H1 (cell line): Measurements from ENCODE around the gene OSGEP. TPM values are rescaled to one million over a fixed set of nuclear protein-coding genes. Genes with fewer than 3 reads are reported as not detected.

Experiments used
- CTCF ChIA-PET: fragments of 300-600 bp; sonication (Branson Sonifier 250); formaldehyde crosslinking; loops from one replicate; lab custom pipeline; 2021; ENCODE audit not compliant: partially characterized antibody; lab: Charles Lee
- POLR2A ChIA-PET: fragments of 300-600 bp; sonication (Branson Sonifier 250); formaldehyde crosslinking; loops from one replicate; lab custom pipeline; 2021; ENCODE audit warnings: inconsistent platforms; ENCODE audit not compliant: partially characterized antibody; lab: Charles Lee
- DNase-seq, 2 experiments: peaks; one replicate each; pipeline versions ENCODE4 v3.0.0 to v3.0.0-alpha.2; 2010 to 2022; ENCODE audit warnings: low spot score in 2 of 2, low read depth in 1 of 2, mixed read lengths in 1 of 2
- FAIRE-seq: peaks from 2 replicates; lab custom pipeline; 2011; peaks lifted over from hg19 to GRCh38; lab: Jason Lieb, UNC
- H2AFZ ChIP-seq: 2 replicates; pipeline ENCODE4 v1.8.1; 2012; ENCODE audit warnings: low read length, inconsistent platforms
- H2AK5ac ChIP-seq: 2 replicates; pipeline ENCODE4 v1.6.1; 2013; ENCODE audit warnings: low read depth, low read length
- H2BK120ac ChIP-seq: replicated peaks from 2 replicates; pipeline ENCODE3; 2013; ENCODE audit warnings: low read depth, low read length, inconsistent platforms
- H2BK12ac ChIP-seq: 2 replicates; pipeline ENCODE4 v1.6.1; 2013; ENCODE audit warnings: low read depth, low read length
- H2BK15ac ChIP-seq: 2 replicates; pipeline ENCODE4 v1.6.1; 2013; ENCODE audit warnings: low read length
- H2BK20ac ChIP-seq: 2 replicates; pipeline ENCODE4 v1.6.1; 2013; ENCODE audit warnings: low read length
- H2BK5ac ChIP-seq: 2 replicates; pipeline ENCODE4 v1.6.1; 2013; ENCODE audit warnings: low read depth, low read length
- H3K14ac ChIP-seq: 2 replicates; pipeline ENCODE4 v1.6.1; 2013; ENCODE audit warnings: inconsistent platforms; ENCODE audit not compliant: insufficient read length
- H3K18ac ChIP-seq: 2 replicates; pipeline ENCODE4 v1.6.1; 2013; ENCODE audit warnings: low read length; ENCODE audit errors: extremely low read depth
- H3K23ac ChIP-seq: 2 replicates; pipeline ENCODE4 v1.6.1; 2013; ENCODE audit warnings: inconsistent platforms; ENCODE audit not compliant: insufficient read length
- H3K23me2 ChIP-seq: 2 replicates; pipeline ENCODE4 v1.6.1; 2013; ENCODE audit warnings: low read depth, low read length
- H3K27ac ChIP-seq: 2 replicates; pipeline ENCODE4 v1.6.1; 2011; ENCODE audit warnings: low read depth, low read length, inconsistent platforms
- H3K27me3 ChIP-seq, 4 experiments: replicated peaks in 1 of 4; 1 replicate in 1 of 4; 2 replicates in 3 of 4; pipeline versions ENCODE4 v1.6.1 to v1.8.1; 2011 to 2013; ENCODE audit warnings: low read length in 3 of 4, mild to moderate bottlenecking in 3 of 4, inconsistent platforms in 2 of 4, mixed read lengths in 2 of 4, moderate library complexity in 1 of 4; ENCODE audit not compliant: control insufficient read depth in 3 of 4, insufficient read depth in 3 of 4; ENCODE audit errors: extremely low read depth in 1 of 4
- H3K36me3 ChIP-seq, 4 experiments: 2 replicates each; pipeline versions ENCODE4 v1.6.1 to v1.8.1; 2011 to 2013; ENCODE audit warnings: mild to moderate bottlenecking in 4 of 4, low read length in 3 of 4, moderate library complexity in 2 of 4, control low read depth in 1 of 4, inconsistent platforms in 1 of 4; ENCODE audit not compliant: insufficient read depth in 4 of 4, control insufficient read depth in 2 of 4
- H3K4ac ChIP-seq: replicated peaks from 2 replicates; pipeline ENCODE3; 2013; ENCODE audit warnings: low read length, low read depth, mixed read lengths, inconsistent platforms; ENCODE audit not compliant: insufficient read length
- H3K4me1 ChIP-seq, 4 experiments: replicated peaks in 1 of 4; 1 replicate in 1 of 4; 2 replicates in 3 of 4; pipeline versions ENCODE4 v1.6.1 to v1.8.1; 2011 to 2013; ENCODE audit warnings: low read length in 3 of 4, inconsistent platforms in 2 of 4, mixed read lengths in 1 of 4; ENCODE audit not compliant: insufficient read depth in 4 of 4, control insufficient read depth in 3 of 4
- H3K4me2 ChIP-seq, 2 experiments: 2 replicates each; pipeline versions ENCODE4 v1.6.1 to v1.8.1; 2011 to 2013; ENCODE audit warnings: low read depth in 2 of 2, low read length in 2 of 2, control low read depth in 1 of 2, inconsistent platforms in 1 of 2, mild to moderate bottlenecking in 1 of 2; ENCODE audit not compliant: insufficient read depth in 1 of 2
- H3K4me3 ChIP-seq, 4 experiments: fragments of 200-600, 300-600 bp in 1 of 4; sonication (generic), shearing (Covaris generic), sonication (Bioruptor Twin) in 1 of 4; 2 replicates each; pipeline versions ENCODE4 v1.5.1 to v1.8.1; 2011 to 2016; ENCODE audit warnings: low read length in 4 of 4, low read depth in 3 of 4, control low read depth in 2 of 4, inconsistent platforms in 2 of 4, mild to moderate bottlenecking in 2 of 4, mixed read lengths in 1 of 4, moderate library complexity in 1 of 4; ENCODE audit not compliant: insufficient read depth in 2 of 4; ENCODE audit errors: extremely low read depth in 1 of 4
- H3K56ac ChIP-seq: replicated peaks from 2 replicates; pipeline ENCODE3; 2013; ENCODE audit warnings: low read depth, mild to moderate bottlenecking, mixed read lengths, low read length, inconsistent platforms; ENCODE audit not compliant: insufficient read length
- H3K79me1 ChIP-seq: 2 replicates; pipeline ENCODE4 v1.6.1; 2013; ENCODE audit warnings: low read depth, low read length, control low read depth
- H3K79me2 ChIP-seq, 2 experiments: 2 replicates each; pipeline versions ENCODE4 v1.6.1 to v1.8.1; 2012 to 2013; ENCODE audit warnings: low read length in 2 of 2, mild to moderate bottlenecking in 2 of 2, inconsistent platforms in 1 of 2; ENCODE audit not compliant: insufficient read depth in 2 of 2, control insufficient read depth in 1 of 2
- H3K9ac ChIP-seq, 4 experiments: replicated peaks in 1 of 4; 1 replicate in 1 of 4; 2 replicates in 3 of 4; pipeline versions ENCODE4 v1.6.1 to v1.8.1; 2011 to 2013; ENCODE audit warnings: low read depth in 3 of 4, low read length in 3 of 4, control low read depth in 2 of 4, mild to moderate bottlenecking in 2 of 4, moderate library complexity in 2 of 4, inconsistent platforms in 1 of 4; ENCODE audit errors: extremely low read depth in 1 of 4
- H3K9me3 ChIP-seq, 2 experiments: 2 replicates each; pipeline versions ENCODE4 v1.6.1 to v1.8.1; 2012 to 2013; ENCODE audit warnings: mild to moderate bottlenecking in 2 of 2, moderate library complexity in 2 of 2, control low read depth in 1 of 2, inconsistent platforms in 1 of 2, low read depth in 1 of 2, low read length in 1 of 2, mixed read lengths in 1 of 2; ENCODE audit not compliant: insufficient read depth in 2 of 2
- H4K20me1 ChIP-seq, 2 experiments: replicated peaks in 1 of 2; 2 replicates each; pipeline versions ENCODE3 to v1.8.1; 2011 to 2013; ENCODE audit warnings: inconsistent platforms in 2 of 2, low read length in 2 of 2, mild to moderate bottlenecking in 1 of 2; ENCODE audit not compliant: insufficient read depth in 2 of 2, control insufficient read depth in 1 of 2
- H4K5ac ChIP-seq: 2 replicates; pipeline ENCODE4 v1.6.1; 2013; ENCODE audit warnings: low read length, low read depth, mixed read lengths, inconsistent platforms; ENCODE audit not compliant: insufficient read length
- H4K8ac ChIP-seq: 2 replicates; pipeline ENCODE4 v1.8.0; 2013; ENCODE audit warnings: mild to moderate bottlenecking, moderate library complexity, low read length, inconsistent platforms; ENCODE audit not compliant: insufficient read depth; ENCODE audit errors: extremely low read depth
- H4K91ac ChIP-seq: replicated peaks from 2 replicates; pipeline ENCODE3; 2013; ENCODE audit warnings: low read length, mixed read lengths, inconsistent platforms; ENCODE audit not compliant: insufficient read length
- BCL11A ChIP-seq, 2 experiments: IDR thresholded peaks; one replicate each; pipeline ENCODE4 v1.6.1; 2011; ENCODE audit warnings: low read depth in 2 of 2, low read length in 2 of 2, mild to moderate bottlenecking in 2 of 2
- CTCF ChIP-seq, 3 experiments: IDR thresholded peaks; 1 replicate in 2 of 3; 2 replicates in 1 of 3; pipeline versions ENCODE4 v1.5.1 to v1.6.1; 2011; ENCODE audit warnings: low read length in 3 of 3, mild to moderate bottlenecking in 3 of 3, inconsistent platforms in 2 of 3, low read depth in 1 of 3, moderate library complexity in 1 of 3; ENCODE audit not compliant: insufficient read depth in 1 of 3; ENCODE audit errors: control extremely low read depth in 1 of 3
- HDAC2 ChIP-seq, 2 experiments: fragments of 300-600 bp in 1 of 2; sonication (generic) in 1 of 2; IDR thresholded peaks; 2 replicates each; pipeline ENCODE4 v1.6.1; 2011 to 2012; ENCODE audit warnings: low read depth in 2 of 2, low read length in 2 of 2, mild to moderate bottlenecking in 2 of 2, moderate library complexity in 2 of 2, borderline replicate concordance in 1 of 2, inconsistent platforms in 1 of 2
- KDM1A ChIP-seq: fragments of 200-600, 300-600 bp; sonication (generic); IDR thresholded peaks from 2 replicates; pipeline ENCODE4 v1.7.1; 2016; ENCODE audit warnings: mild to moderate bottlenecking, low read length, borderline replicate concordance
- MAFK ChIP-seq: IDR thresholded peaks from 2 replicates; pipeline ENCODE4 v1.6.1; 2012; ENCODE audit warnings: low read depth, mild to moderate bottlenecking, improper control_type of control experiment, low read length
- NANOG ChIP-seq: IDR thresholded peaks from 2 replicates; pipeline ENCODE4 v1.6.1; 2011; ENCODE audit warnings: low read length, low read depth, mild to moderate bottlenecking, inconsistent platforms; ENCODE audit not compliant: insufficient read depth, poor library complexity, severe bottlenecking
- PHF8 ChIP-seq: fragments of 200-600 bp; sonication (generic); conservative IDR thresholded peaks from 2 replicates; pipeline ENCODE4 v1.7.1; 2012; ENCODE audit warnings: low read depth, mild to moderate bottlenecking, inconsistent platforms, low read length, moderate library complexity
- POU5F1 ChIP-seq: IDR thresholded peaks from 2 replicates; pipeline ENCODE4 v1.6.1; 2011; ENCODE audit warnings: low read depth, mild to moderate bottlenecking, low read length, moderate library complexity
- RAD21 ChIP-seq, 2 experiments: IDR thresholded peaks in 1 of 2; conservative IDR thresholded peaks in 1 of 2; 2 replicates each; pipeline ENCODE4 v1.6.1; 2011; ENCODE audit warnings: low read depth in 2 of 2, low read length in 2 of 2, improper control_type of control experiment in 1 of 2, inconsistent platforms in 1 of 2, mild to moderate bottlenecking in 1 of 2, moderate library complexity in 1 of 2
- TAF1 ChIP-seq: IDR thresholded peaks from 2 replicates; pipeline ENCODE4 v1.6.1; 2011; ENCODE audit warnings: mild to moderate bottlenecking, low read depth, low read length
- polyA plus RNA-seq, 7 experiments: library from polyadenylated mRNA; depleted of rRNA in 3 of 7; stranded (reverse) in 5 of 7; unstranded in 2 of 7; fragments of >200 nt in 5 of 7; fragments of 200-250 nt in 2 of 7; gene quantifications; 1 replicate in 5 of 7; 2 replicates in 1 of 7; 4 replicates in 1 of 7; pipeline versions ENCODE4 v1.2.1 to v1.2.3, GENCODE V29; 2011 to 2013; ENCODE audit warnings: missing spikeins in 2 of 7, mixed read lengths in 2 of 7
- total RNA-seq: library from RNA; stranded (reverse); fragmentation: NEBNext Ultra II Directional; extraction: Animal tissue kit (Norgen Biotek cat#: 25700); gene quantifications from 2 replicates; pipeline ENCODE4 v1.2.1, GENCODE V29; 2021
- TF ChIP-seq, protein P1 (sequence below): IDR thresholded peaks from 2 replicates; pipeline ENCODE4 v1.6.1; 2012; ENCODE audit warnings: inconsistent platforms

Gene OSGEP
- total and polyA plus RNA-seq, 2 of the 8 experiments (the other 6 are each of a cell fraction or from before 2014, with no cell fraction given) = 34.4 to 78.6 TPM

DNA sequence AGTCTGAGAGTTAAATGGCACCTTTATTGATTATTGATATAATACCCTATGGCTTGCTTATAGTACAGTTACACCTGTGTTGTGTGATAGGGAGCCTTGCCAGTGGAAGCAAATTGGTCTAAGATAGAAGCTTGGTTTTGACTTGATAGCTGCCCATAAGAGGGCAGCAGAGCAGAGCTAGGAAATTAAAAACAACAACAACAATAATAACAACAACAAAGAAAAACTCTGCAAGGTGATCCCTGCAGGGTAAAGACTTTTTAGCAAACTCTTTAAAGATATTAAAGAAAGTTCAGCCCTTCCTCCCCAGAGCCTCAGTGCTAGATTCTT is 32.7 kb upstream of the OSGEP start:
- no peak for DNase-seq
- H3K4ac ChIP-seq = no peak overlapping the region
- ChIA-PET POLR2A (interaction anchor here (0.8 to 3.7 kb wide), 8 partner anchors 12 to 143 kb away, joined by 3 to 31 read pairs (median 4); partner anchors contain the start of genes APEX1, OSGEP, PARP2 and PNP), CTCF (interaction anchor here (1.0 to 7.5 kb wide), 14 partner anchors 10 to 125 kb away, joined by 3 to 114 read pairs (median 6); partner anchors contain the start of gene RNASE12)
- no peak overlapping the region for H3K14ac ChIP-seq
- no peak overlapping the region for H3K9ac ChIP-seq
- H4K8ac ChIP-seq = no peak overlapping the region
- no peak overlapping the region for H2BK5ac ChIP-seq
- no peak overlapping the region for H2BK15ac ChIP-seq
- H3K79me1 ChIP-seq = no peaks in the 10 kb centered on the region
- no peaks in the 10 kb centered on the region for H3K27me3 ChIP-seq
- no peak overlapping the region for H2BK120ac ChIP-seq
- no peak overlapping the region for H2BK12ac ChIP-seq
- no peaks in the 10 kb centered on the region for H3K9me3 ChIP-seq
- H3K23ac ChIP-seq = no peak overlapping the region
- no peak overlapping the region for H3K27ac ChIP-seq
- H2AK5ac ChIP-seq = no peak overlapping the region
- 0 out of 2 replicates have a peak overlapping the region, but pooled peaks have one; percentile 16 for H2BK20ac ChIP-seq
- H3K79me2 ChIP-seq = no peaks in the 10 kb centered on the region
- no peaks in the 10 kb centered on the region for H4K20me1 ChIP-seq
- no peak overlapping the region for H3K4me2 ChIP-seq
- H4K91ac ChIP-seq = no peak overlapping the region
- H4K5ac ChIP-seq = no peak overlapping the region
- H2AFZ ChIP-seq = no peak overlapping the region
- FAIRE-seq = no peak
- H3K23me2 ChIP-seq = peaks cover 2% of the 10 kb centered on the region; the same call in 1 of the 2 replicates
- H3K36me3 ChIP-seq = no peaks in the 10 kb centered on the region
- no peak overlapping the region for H3K4me3 ChIP-seq
- H3K4me1 ChIP-seq = peaks cover 0 to 8% (median 3%) of the 10 kb centered on the region in 4 experiments; a peak in 2 of 7 replicates
- H3K18ac ChIP-seq = no peak overlapping the region
- no peak overlapping the region for H3K56ac ChIP-seq
- TF ChIP-seq CTCF (IDR thresholded peaks at IDR 0.05; ENCODE audit: control extremely low read depth in 1 of 3, insufficient read depth in 1 of 3, low read depth in 1 of 3, low read length in 3 of 3) (peak in 2 of 3 experiments; percentile 30 to 38; a peak in 3 of 4 replicates), KDM1A (no peak), HDAC2 (IDR thresholded peaks at IDR 0.05; ENCODE audit: borderline replicate concordance in 1 of 2, low read depth in 2 of 2, low read length in 2 of 2) (no peak), RAD21 (IDR thresholded peaks at IDR 0.05 in 1 of 2, conservative IDR thresholded peaks at IDR 0.05 in 1 of 2; ENCODE audit: low read depth in 2 of 2, low read length in 2 of 2) (peak; percentile 27 to 52; a peak in 3 of 4 replicates), POU5F1 (no peak), NANOG (no peak), TAF1 (no peak), BCL11A (IDR thresholded peaks at IDR 0.05; ENCODE audit: low read depth in 2 of 2, low read length in 2 of 2) (no peak), MAFK (no peak), PHF8 (no peak)
- TF ChIP-seq, protein P1, sequence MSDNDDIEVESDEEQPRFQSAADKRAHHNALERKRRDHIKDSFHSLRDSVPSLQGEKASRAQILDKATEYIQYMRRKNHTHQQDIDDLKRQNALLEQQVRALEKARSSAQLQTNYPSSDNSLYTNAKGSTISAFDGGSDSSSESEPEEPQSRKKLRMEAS = no peak
